Transverse colon (tissue), 4 donors: ENCODE results near the gene SIRT5.

ENCODE experiments used
- EP300 ChIP-seq: sonication (generic); formaldehyde crosslinking; IDR thresholded peaks from one replicate; pipeline ENCODE4 v1.6.1; 2017; ENCODE audit warnings: antibody characterized with exemption, low read depth
- POLR2A ChIP-seq: fragments of 450-650 bp; IDR thresholded peaks from one replicate; pipeline ENCODE4 v1.6.1; 2016; ENCODE audit warnings: antibody characterized with exemption, mild to moderate bottlenecking, moderate library complexity
- POLR2AphosphoS5 ChIP-seq, 3 donors: sonication (generic); formaldehyde crosslinking; IDR thresholded peaks; one replicate each; pipeline ENCODE4 v1.6.1; 2016; ENCODE audit warnings: antibody characterized with exemption in 3 of 3
- TF ChIP-seq, protein P1 (sequence below), 5 experiments: fragments of 200-600 bp in 3 of 5; fragments of 450-650 bp in 2 of 5; sonication (generic) in 3 of 5; IDR thresholded peaks; 1 replicate in 2 of 5; 2 replicates in 3 of 5; pipeline ENCODE4 v1.5.1; 2016 to 2017; ENCODE audit warnings: antibody characterized with exemption in 5 of 5, inconsistent platforms in 3 of 5, mild to moderate bottlenecking in 2 of 5, moderate library complexity in 1 of 5

DNA sequence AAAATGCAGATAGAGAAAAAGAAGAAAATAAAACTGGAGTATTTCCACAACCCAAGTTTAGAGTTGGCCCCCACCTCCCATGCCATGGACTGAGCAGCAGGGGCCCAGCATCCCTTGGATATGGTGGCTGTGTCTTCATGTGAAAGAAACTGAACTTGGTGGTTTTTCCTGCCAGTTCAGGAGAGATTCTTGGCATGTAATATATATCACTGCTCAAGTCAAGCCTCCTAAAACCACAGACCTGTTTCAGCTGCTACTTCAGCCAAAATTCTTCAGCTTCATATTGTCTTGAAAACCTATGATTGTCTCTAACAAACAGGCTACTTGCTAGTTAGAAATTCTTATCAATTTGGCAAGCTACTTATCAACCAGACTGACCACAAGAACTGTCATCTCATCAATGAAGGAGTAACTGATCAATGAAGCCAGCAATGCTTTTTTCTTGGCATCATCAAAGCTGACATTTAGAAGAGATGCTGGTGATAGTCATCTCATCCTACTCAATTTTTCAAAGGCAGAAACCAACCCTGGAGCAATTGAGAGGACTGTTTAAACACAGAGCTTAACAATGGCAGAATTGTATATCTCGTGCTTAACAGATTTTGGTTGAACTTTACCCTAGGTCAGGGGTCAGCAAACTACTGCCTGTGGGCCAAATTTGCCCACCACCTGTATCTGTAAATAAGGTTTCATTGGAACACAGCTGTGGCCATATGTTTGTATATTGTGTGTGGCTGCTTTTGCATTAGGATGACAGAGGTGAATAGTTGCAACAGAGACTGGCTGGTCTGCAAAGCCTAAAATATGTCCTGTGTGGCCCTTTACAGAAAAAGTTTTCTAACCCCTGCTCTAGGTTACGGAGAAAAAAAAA is 30.4 kb downstream of the SIRT5 start:
- TF ChIP-seq, protein P1, sequence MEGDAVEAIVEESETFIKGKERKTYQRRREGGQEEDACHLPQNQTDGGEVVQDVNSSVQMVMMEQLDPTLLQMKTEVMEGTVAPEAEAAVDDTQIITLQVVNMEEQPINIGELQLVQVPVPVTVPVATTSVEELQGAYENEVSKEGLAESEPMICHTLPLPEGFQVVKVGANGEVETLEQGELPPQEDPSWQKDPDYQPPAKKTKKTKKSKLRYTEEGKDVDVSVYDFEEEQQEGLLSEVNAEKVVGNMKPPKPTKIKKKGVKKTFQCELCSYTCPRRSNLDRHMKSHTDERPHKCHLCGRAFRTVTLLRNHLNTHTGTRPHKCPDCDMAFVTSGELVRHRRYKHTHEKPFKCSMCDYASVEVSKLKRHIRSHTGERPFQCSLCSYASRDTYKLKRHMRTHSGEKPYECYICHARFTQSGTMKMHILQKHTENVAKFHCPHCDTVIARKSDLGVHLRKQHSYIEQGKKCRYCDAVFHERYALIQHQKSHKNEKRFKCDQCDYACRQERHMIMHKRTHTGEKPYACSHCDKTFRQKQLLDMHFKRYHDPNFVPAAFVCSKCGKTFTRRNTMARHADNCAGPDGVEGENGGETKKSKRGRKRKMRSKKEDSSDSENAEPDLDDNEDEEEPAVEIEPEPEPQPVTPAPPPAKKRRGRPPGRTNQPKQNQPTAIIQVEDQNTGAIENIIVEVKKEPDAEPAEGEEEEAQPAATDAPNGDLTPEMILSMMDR (IDR thresholded peaks at IDR 0.05), result no peak
- no peak for TF ChIP-seq POLR2A
- no peak for TF ChIP-seq POLR2AphosphoS5 (IDR thresholded peaks at IDR 0.05)
- no peak for TF ChIP-seq EP300
